HK-2 (cell line): ENCODE results near the gene COL6A5.
"Not testable (repeated sequence)": the region's sequence is repeated elsewhere in the genome, so short reads cannot be mapped to it uniquely, and the experiment has no call there.

Experiments
- DNase-seq: peaks from one replicate; pipeline ENCODE4 v3.0.0-alpha.2; 2018; ENCODE audit not compliant: unreplicated experiment

COL6A5 gene

GRCh38 chr3:130433306-130433705 lies 87.8 kb downstream of the COL6A5 start:
- DNase-seq, result no peak

- DNase-seq, result no peak
Observed at GRCh38 chr3:130442284-130442683, 96.8 kb downstream of the COL6A5 start.

GRCh38 chr3:130446840-130447239 lies 101.4 kb downstream of the COL6A5 start:
- not testable (repeated sequence) for DNase-seq

GRCh38 chr3:130448155-130448554 lies 102.7 kb downstream of the COL6A5 start:
- not testable (repeated sequence) for DNase-seq

- DNase-seq, result no peak
Observed at GRCh38 chr3:130456540-130456939, 111.1 kb downstream of the COL6A5 start.

GRCh38 chr3:130457671-130458070 lies 112.2 kb downstream of the COL6A5 start:
- no peak for DNase-seq

GRCh38 chr3:130459944-130460343 lies 114.5 kb downstream of the COL6A5 start:
- DNase-seq, result no peak

GRCh38 chr3:130462089-130462488 lies 116.6 kb downstream of the COL6A5 start:
- no peak for DNase-seq

- no peak for DNase-seq
Observed at GRCh38 chr3:130463221-130463620, 117.7 kb downstream of the COL6A5 start.

- DNase-seq, result no peak
Observed at GRCh38 chr3:130465521-130465920, 120.0 kb downstream of the COL6A5 start.

GRCh38 chr3:130468311-130468710 lies 122.8 kb downstream of the COL6A5 start:
- DNase-seq, result no peak

- no peak for DNase-seq
Observed at GRCh38 chr3:130470126-130470525, 124.7 kb downstream of the COL6A5 start.

- DNase-seq, result no peak
Observed at GRCh38 chr3:130473416-130473815, 127.9 kb downstream of the COL6A5 start.

- peak; percentile 6 for DNase-seq
Observed at GRCh38 chr3:130480736-130481135, 135.3 kb downstream of the COL6A5 start.

- DNase-seq, result no peak
Observed at GRCh38 chr3:130488288-130488687, 142.8 kb downstream of the COL6A5 start.

- DNase-seq, result no peak
Observed at GRCh38 chr3:130488769-130489450, 143.4 kb downstream of the COL6A5 start.

- no peak for DNase-seq
Observed at GRCh38 chr3:130490241-130490640, 144.8 kb downstream of the COL6A5 start.

GRCh38 chr3:130491431-130491830 lies 146.0 kb downstream of the COL6A5 start:
- DNase-seq, result no peak

- DNase-seq, result no peak
Observed at GRCh38 chr3:130504701-130505100, 159.2 kb downstream of the COL6A5 start.

- DNase-seq, result no peak
Observed at GRCh38 chr3:130506031-130506430, 160.6 kb downstream of the COL6A5 start.

GRCh38 chr3:130507746-130508145 lies 162.3 kb downstream of the COL6A5 start:
- no peak for DNase-seq

- no peak for DNase-seq
Observed at GRCh38 chr3:130509008-130509407, 163.5 kb downstream of the COL6A5 start.

GRCh38 chr3:130514681-130515080 lies 169.2 kb downstream of the COL6A5 start:
- no peak for DNase-seq

- no peak for DNase-seq
Observed at GRCh38 chr3:130515755-130516154, 170.3 kb downstream of the COL6A5 start.
